GM23338 (cell line): ENCODE data around the gene PIM3.

Experiments used
- POLR2AphosphoS5 ChIP-seq: IDR thresholded peaks from 2 replicates; pipeline ENCODE4 v1.6.1; 2016; ENCODE audit warnings: antibody characterized with exemption, low read depth
- TF ChIP-seq, protein P1 (sequence below), 2 experiments: fragments of 200-600 bp in 1 of 2; sonication (generic) in 1 of 2; conservative IDR thresholded peaks; 2 replicates each; pipeline versions ENCODE4 v1.5.1 to v1.6.1; 2016 to 2017; ENCODE audit warnings: antibody characterized with exemption in 2 of 2, low read depth in 2 of 2, mild to moderate bottlenecking in 2 of 2, moderate library complexity in 1 of 2

DNA sequence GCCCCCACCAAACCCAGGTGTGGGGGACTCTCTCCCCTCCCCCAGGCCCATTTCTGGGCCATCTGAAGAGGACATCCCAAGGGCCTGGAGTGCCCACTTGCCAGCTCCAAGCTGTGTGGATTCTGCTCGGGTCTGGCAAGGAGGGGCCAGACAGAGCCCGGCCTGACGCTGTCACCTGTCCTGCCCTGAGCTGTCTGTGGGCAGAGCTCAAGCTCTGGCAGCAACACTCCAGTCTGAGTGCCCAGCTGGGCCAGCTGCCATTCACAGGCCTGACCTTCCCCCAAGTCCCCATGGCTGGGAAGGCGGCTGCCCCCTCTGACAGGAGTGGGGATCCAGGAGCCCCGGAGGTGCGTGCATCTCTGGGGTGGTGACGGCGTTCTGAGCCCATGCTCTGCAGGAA lies 6.2 kb upstream of the PIM3 start:
- TF ChIP-seq, protein P1, sequence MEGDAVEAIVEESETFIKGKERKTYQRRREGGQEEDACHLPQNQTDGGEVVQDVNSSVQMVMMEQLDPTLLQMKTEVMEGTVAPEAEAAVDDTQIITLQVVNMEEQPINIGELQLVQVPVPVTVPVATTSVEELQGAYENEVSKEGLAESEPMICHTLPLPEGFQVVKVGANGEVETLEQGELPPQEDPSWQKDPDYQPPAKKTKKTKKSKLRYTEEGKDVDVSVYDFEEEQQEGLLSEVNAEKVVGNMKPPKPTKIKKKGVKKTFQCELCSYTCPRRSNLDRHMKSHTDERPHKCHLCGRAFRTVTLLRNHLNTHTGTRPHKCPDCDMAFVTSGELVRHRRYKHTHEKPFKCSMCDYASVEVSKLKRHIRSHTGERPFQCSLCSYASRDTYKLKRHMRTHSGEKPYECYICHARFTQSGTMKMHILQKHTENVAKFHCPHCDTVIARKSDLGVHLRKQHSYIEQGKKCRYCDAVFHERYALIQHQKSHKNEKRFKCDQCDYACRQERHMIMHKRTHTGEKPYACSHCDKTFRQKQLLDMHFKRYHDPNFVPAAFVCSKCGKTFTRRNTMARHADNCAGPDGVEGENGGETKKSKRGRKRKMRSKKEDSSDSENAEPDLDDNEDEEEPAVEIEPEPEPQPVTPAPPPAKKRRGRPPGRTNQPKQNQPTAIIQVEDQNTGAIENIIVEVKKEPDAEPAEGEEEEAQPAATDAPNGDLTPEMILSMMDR (conservative IDR thresholded peaks at IDR 0.05; ENCODE audit: low read depth in 2 of 2) = no peak
- no peak for TF ChIP-seq POLR2AphosphoS5
